Neural progenitor cell (in vitro differentiated cells): ENCODE results near the gene RNASEH2A. TPM values are rescaled to one million over a fixed set of nuclear protein-coding genes. Genes with fewer than 3 reads are reported as not detected.

Source experiments
- DNase-seq: peaks from one replicate; pipeline ENCODE4 v3.0.0-alpha.2; 2016; ENCODE audit warnings: low spot score
- H2AFZ ChIP-seq: fragments of 200-600 bp; sonication (generic); replicated peaks from 2 replicates; pipeline ENCODE4 v1.6.1; 2016; ENCODE audit warnings: antibody characterized with exemption
- H3F3A ChIP-seq: fragments of 200-600 bp; sonication (generic); 2 replicates; pipeline ENCODE4 v1.6.1; 2016; ENCODE audit warnings: antibody characterized with exemption, low read depth
- H3K27ac ChIP-seq: fragments of 200-600 bp; sonication (generic); 2 replicates; pipeline ENCODE4 v1.5.1; 2016; ENCODE audit warnings: mild to moderate bottlenecking
- H3K27me3 ChIP-seq: fragments of 200-600 bp; sonication (generic); 2 replicates; pipeline ENCODE4 v1.6.1; 2016; ENCODE audit warnings: mild to moderate bottlenecking, moderate library complexity
- H3K36me3 ChIP-seq: fragments of 200-600 bp; sonication (generic); 2 replicates; pipeline ENCODE4 v1.5.1; 2016
- H3K4me1 ChIP-seq: fragments of 200-600 bp; sonication (generic); 2 replicates; pipeline ENCODE4 v1.6.1; 2016; ENCODE audit warnings: mixed run types
- H3K4me2 ChIP-seq: fragments of 200-600 bp; sonication (generic); 2 replicates; pipeline ENCODE4 v1.6.1; 2016
- H3K4me3 ChIP-seq: fragments of 200-600 bp; sonication (generic); 2 replicates; pipeline ENCODE4 v1.5.1; 2016
- H3K79me2 ChIP-seq: fragments of 200-600 bp; sonication (generic); 2 replicates; pipeline ENCODE4 v1.6.1; 2016; ENCODE audit warnings: low read depth
- H3K9ac ChIP-seq: fragments of 200-600 bp; sonication (generic); 2 replicates; pipeline ENCODE4 v1.6.1; 2016
- H3K9me3 ChIP-seq: fragments of 200-600 bp; sonication (generic); 2 replicates; pipeline ENCODE4 v1.5.1; 2016; ENCODE audit warnings: low read depth
- H4K20me1 ChIP-seq: fragments of 200-600 bp; sonication (generic); 2 replicates; pipeline ENCODE4 v1.6.1; 2016; ENCODE audit warnings: low read depth
- H3K27ac Mint-ChIP-seq: 3 replicates; pipeline ENCODE4 v1.8.0; 2021; ENCODE audit warnings: mixed read lengths
- H3K27me3 Mint-ChIP-seq: 2 replicates; pipeline ENCODE4 v1.8.0; 2022; ENCODE audit warnings: low read depth, mild to moderate bottlenecking, inconsistent platforms, moderate library complexity, mixed read lengths; ENCODE audit not compliant: insufficient read depth
- H3K36me3 Mint-ChIP-seq: 3 replicates; pipeline ENCODE4 v1.8.0; 2021; ENCODE audit warnings: mixed read lengths
- H3K4me1 Mint-ChIP-seq: 3 replicates; pipeline ENCODE4 v1.8.0; 2021; ENCODE audit warnings: mixed read lengths
- H3K4me3 Mint-ChIP-seq: 3 replicates; pipeline ENCODE4 v1.8.0; 2021; ENCODE audit warnings: mild to moderate bottlenecking, moderate library complexity, mixed read lengths
- H3K9me3 Mint-ChIP-seq: 3 replicates; pipeline ENCODE4 v1.8.0; 2020; ENCODE audit warnings: mixed read lengths
- CTCF ChIP-seq: fragments of 200-600 bp; sonication (generic); IDR thresholded peaks from 2 replicates; pipeline ENCODE4 v1.5.1; 2017; ENCODE audit warnings: antibody characterized with exemption, mild to moderate bottlenecking
- EZH2 ChIP-seq: fragments of 200-600 bp; sonication (generic); IDR thresholded peaks from 2 replicates; pipeline ENCODE4 v1.6.1; 2017; ENCODE audit warnings: antibody characterized with exemption, mild to moderate bottlenecking, moderate library complexity
- EZH2phosphoT487 ChIP-seq: fragments of 200-600 bp; sonication (generic); IDR thresholded peaks from 2 replicates; pipeline ENCODE4 v1.6.1; 2017; ENCODE audit warnings: antibody characterized with exemption
- total RNA-seq: library from RNA; depleted of rRNA; stranded (reverse); fragments of >200 nt; gene quantifications from 2 replicates; pipeline ENCODE4 v1.2.3, GENCODE V29; 2015; ENCODE audit warnings: low replicate concordance

The RNASEH2A gene
- total RNA-seq, 1 donor from 2014 or later, result 60.3 TPM

- Histone ChIP-seq H3K4me2 (peak overlapping the region; percentile 89), H3K36me3 (no peaks in the 10 kb centered on the region), H3K4me1 (no peaks in the 10 kb centered on the region), H3K9me3 (no peaks in the 10 kb centered on the region), H3K79me2 (no peaks in the 10 kb centered on the region), H3K27me3 (peaks cover 98% of the 10 kb centered on the region), H3K27ac (no peak overlapping the region), H2AFZ (no peak overlapping the region), H3K9ac (no peak overlapping the region), H3K4me3 (peak overlapping the region; percentile 78), H4K20me1 (peaks cover 57% of the 10 kb centered on the region), H3F3A (peaks cover 57% of the 10 kb centered on the region)
- peaks cover 55% of the 10 kb centered on the region for H3K27me3 Mint-ChIP-seq
- no peak overlapping the region for H3K27ac Mint-ChIP-seq
- H3K4me3 Mint-ChIP-seq, result peak overlapping the region; percentile 76
- TF ChIP-seq EZH2 (no peak), CTCF (no peak), EZH2phosphoT487 (no peak)
- DNase-seq, result no peak
- H3K36me3 Mint-ChIP-seq, result no peaks in the 10 kb centered on the region
- H3K9me3 Mint-ChIP-seq, result peaks cover 4% of the 10 kb centered on the region
- peaks cover 33% of the 10 kb centered on the region for H3K4me1 Mint-ChIP-seq
These were observed 27.0 kb downstream of the RNASEH2A start for GRCh38 chr19:12833418-12833737.

DNA sequence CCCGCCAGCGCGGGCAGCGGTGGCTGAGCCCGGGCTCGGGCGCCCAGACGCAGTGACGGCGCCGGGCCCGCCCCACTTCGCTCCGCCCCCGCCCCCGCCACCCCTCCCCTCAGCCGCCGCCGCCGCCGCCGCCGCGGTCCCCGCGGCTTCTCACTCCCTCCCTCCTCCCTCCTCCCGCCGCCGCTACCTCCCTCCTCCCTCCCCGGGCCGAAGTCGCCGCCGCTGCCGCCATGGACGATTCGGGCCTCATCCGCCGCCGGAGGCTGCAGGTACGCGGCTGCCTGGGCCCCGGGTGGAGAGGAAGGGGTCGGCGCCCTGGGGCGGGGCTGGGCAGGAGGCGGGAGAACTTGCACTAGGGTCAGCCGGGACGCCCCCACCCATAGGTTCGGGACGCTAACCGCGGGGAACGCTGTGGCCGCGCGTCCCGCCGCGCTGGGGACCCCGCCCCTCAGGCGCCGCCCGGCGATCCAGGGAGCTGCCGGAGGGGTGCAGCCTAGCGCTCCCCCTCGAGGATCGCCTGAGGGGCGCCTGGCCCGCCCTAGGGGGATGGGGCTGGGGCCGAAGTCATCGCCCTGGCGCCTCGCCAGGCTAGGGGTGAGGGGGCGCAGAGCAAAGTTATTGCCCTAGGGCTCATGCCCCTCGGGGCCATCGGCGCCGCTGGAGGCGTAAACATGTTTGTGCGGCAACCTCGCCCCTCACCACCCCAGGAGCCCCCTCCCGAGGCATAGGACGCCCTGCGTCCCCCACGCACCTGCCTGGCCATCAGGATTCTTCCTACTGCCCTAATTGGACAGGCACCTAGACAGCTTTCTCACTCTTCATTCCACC is 27.6 kb downstream of the RNASEH2A start:
- H2AFZ ChIP-seq, result peak overlapping the region; percentile 83
- no peaks in the 10 kb centered on the region for H3K9me3 ChIP-seq
- H3K4me1 Mint-ChIP-seq, result peaks cover 33% of the 10 kb centered on the region
- H3K27ac ChIP-seq, result no peak overlapping the region
- H3K27me3 Mint-ChIP-seq, result peaks cover 54% of the 10 kb centered on the region
- no peaks in the 10 kb centered on the region for H3K79me2 ChIP-seq
- peak overlapping the region; percentile 83 for H3K4me3 Mint-ChIP-seq
- TF ChIP-seq EZH2, result no peak
- peak; percentile 42 for TF ChIP-seq EZH2phosphoT487
- TF ChIP-seq CTCF, result no peak
- H3K4me3 ChIP-seq, result peak overlapping the region; percentile 78
- H4K20me1 ChIP-seq, result peaks cover 51% of the 10 kb centered on the region
- H3K36me3 Mint-ChIP-seq, result no peaks in the 10 kb centered on the region
- no peaks in the 10 kb centered on the region for H3K4me1 ChIP-seq
- H3F3A ChIP-seq, result peaks cover 51% of the 10 kb centered on the region
- peak; percentile 81 for DNase-seq
- peak overlapping the region; percentile 89 for H3K4me2 ChIP-seq
- no peak overlapping the region for H3K27ac Mint-ChIP-seq
- H3K9me3 Mint-ChIP-seq, result peaks cover 4% of the 10 kb centered on the region
- no peaks in the 10 kb centered on the region for H3K36me3 ChIP-seq
- no peak overlapping the region for H3K9ac ChIP-seq
- H3K27me3 ChIP-seq, result peaks cover 97% of the 10 kb centered on the region

- Histone ChIP-seq H3K27ac (no peak within 1 kb of the TSS), H2AFZ (peak within 1 kb of the TSS; percentile 83), H3K9ac (no peak within 1 kb of the TSS), H3F3A (peaks cover 57% of the 10 kb centered on the region), H3K36me3 (no peaks in the 10 kb centered on the region), H4K20me1 (peaks cover 45% of the 10 kb centered on the region), H3K4me3 (peak within 1 kb of the TSS; percentile 78), H3K4me1 (no peaks in the 10 kb centered on the region), H3K9me3 (no peaks in the 10 kb centered on the region), H3K27me3 (peaks cover 97% of the 10 kb centered on the region), H3K4me2 (peak within 1 kb of the TSS; percentile 89), H3K79me2 (no peaks in the 10 kb centered on the region)
- TF ChIP-seq EZH2phosphoT487, result peak; percentile 67
- TF ChIP-seq EZH2, result peak; percentile 67
- TF ChIP-seq CTCF, result no peak
- peaks cover 60% of the 10 kb centered on the region for H3K27me3 Mint-ChIP-seq
- peak within 1 kb of the TSS; percentile 33 for H3K27ac Mint-ChIP-seq
- peak; percentile 50 for DNase-seq
- H3K4me3 Mint-ChIP-seq, result peak within 1 kb of the TSS; percentile 83
- H3K9me3 Mint-ChIP-seq, result peaks cover 4% of the 10 kb centered on the region
- no peaks in the 10 kb centered on the region for H3K36me3 Mint-ChIP-seq
- H3K4me1 Mint-ChIP-seq, result peaks cover 39% of the 10 kb centered on the region
These were observed 28.2 kb downstream of the RNASEH2A start, which contains the start of gene RTBDN for GRCh38 chr19:12834566-12834943. TSS of gene RTBDN (minus strand) at chr19:12834579. CDS start at chr19:12829979, 4,600 bp downstream.
